LoVo (cell line): ENCODE results near the gene MBD3L5.
"Not testable (repeated sequence)": the region's sequence is repeated elsewhere in the genome, so short reads cannot be mapped to it uniquely, and the experiment has no call there.

Experiments
- DNase-seq: peaks from one replicate; pipeline ENCODE4 v3.0.0-alpha.2; 2016; ENCODE audit warnings: low spot score

Gene MBD3L5

GRCh38 chr19:7052896-7053295, 22.5 kb downstream of the MBD3L5 start:
- DNase-seq: not testable (repeated sequence)

- not testable (repeated sequence) for DNase-seq
Measured at GRCh38 chr19:7054635-7055368, 24.4 kb downstream of the MBD3L5 start.

GRCh38 chr19:7055679-7056078, 25.3 kb downstream of the MBD3L5 start:
- DNase-seq: not testable (repeated sequence)

GRCh38 chr19:7056371-7056770, 26.0 kb downstream of the MBD3L5 start:
- not testable (repeated sequence) for DNase-seq

GRCh38 chr19:7058576-7058975, 28.2 kb downstream of the MBD3L5 start, which contains the start of gene MBD3L3:
TSS of gene MBD3L3 (minus strand) at chr19:7058676. CDS start at chr19:7058605, 71 bp downstream.
- DNase-seq: not testable (repeated sequence)

- not testable (repeated sequence) for DNase-seq
Measured at GRCh38 chr19:7059977-7060376, 29.6 kb downstream of the MBD3L5 start.

- no peak for DNase-seq
Measured at GRCh38 chr19:7063339-7063738, 33.0 kb downstream of the MBD3L5 start.

- DNase-seq: no peak
Measured at GRCh38 chr19:7063764-7064418, 33.5 kb downstream of the MBD3L5 start.

GRCh38 chr19:7067122-7067521, 36.7 kb downstream of the MBD3L5 start:
- not testable (repeated sequence) for DNase-seq

- no peak for DNase-seq
Measured at GRCh38 chr19:7067716-7068115, 37.3 kb downstream of the MBD3L5 start.

- no peak for DNase-seq
Measured at GRCh38 chr19:7068599-7068998, 38.2 kb downstream of the MBD3L5 start.

- peak; percentile 95 for DNase-seq
Measured at GRCh38 chr19:7069042-7069903, 38.9 kb downstream of the MBD3L5 start, which contains the start of gene ZNF557. TSS of gene ZNF557 (plus strand) at chr19:7069703. CDS start at chr19:7075075, 5,372 bp downstream.

- no peak for DNase-seq
Measured at GRCh38 chr19:7069904-7070226, 39.5 kb downstream of the MBD3L5 start.

GRCh38 chr19:7072541-7072940, 42.2 kb downstream of the MBD3L5 start:
- DNase-seq: no peak

- no peak for DNase-seq
Measured at GRCh38 chr19:7074705-7075282, 44.4 kb downstream of the MBD3L5 start.

- DNase-seq: no peak
Measured at GRCh38 chr19:7076151-7076550, 45.8 kb downstream of the MBD3L5 start.

- no peak for DNase-seq
Measured at GRCh38 chr19:7078008-7078407, 47.6 kb downstream of the MBD3L5 start.
